Measurements from ENCODE around the gene MEIS3. TPM values are rescaled to one million over a fixed set of nuclear protein-coding genes. Genes with fewer than 3 reads are reported as not detected.

The MEIS3 gene
- total and polyA plus RNA-seq, 9 of the 15 experiments (the other 6 are each of a cell fraction or from before 2014, with no cell fraction given), result 0.06 to 0.80 (median 0.25) TPM; not detected in 1

- Histone ChIP-seq H3K36me3 (ENCODE audit: control insufficient read depth, insufficient read depth, low read length) (no peaks in the 10 kb centered on the region), H2AFZ (ENCODE audit: low read depth, low read length) (peak overlapping the region; percentile 100), H3K4me2 (ENCODE audit: insufficient read depth, low read length) (peak overlapping the region; percentile 97), H3K27me3 (ENCODE audit: control insufficient read depth in 2 of 2, insufficient read depth in 2 of 2, low read length in 2 of 2) (peaks cover 19 to 46% of the 10 kb centered on the region in 2 experiments; a peak in 4 of 5 replicates), H3K9me3 (replicated peaks; ENCODE audit: control insufficient read depth, insufficient read depth, low read depth, low read length) (no peaks in the 10 kb centered on the region), H3K9ac (ENCODE audit: insufficient read depth in 1 of 2, low read depth in 2 of 2, low read length in 2 of 2) (peak overlapping the region in 1 of 2 experiments; percentile 82; a peak in 1 of 4 replicates), H3K4me3 (peak overlapping the region; percentile 5; the same call in 1 of the 2 replicates), H3K27ac (ENCODE audit: extremely low read depth, low read depth, low read length) (no peak overlapping the region), H3K9me1 (ENCODE audit: control insufficient read depth, insufficient read depth, low read length) (peaks cover 5% of the 10 kb centered on the region), H3K4me1 (replicated peaks in 1 of 2; ENCODE audit: control insufficient read depth in 2 of 2, insufficient read depth in 2 of 2, low read length in 2 of 2) (peaks cover 13 to 39% of the 10 kb centered on the region in 2 experiments; a peak in 4 of 5 replicates), H3K79me2 (ENCODE audit: control insufficient read depth, insufficient read depth, low read length) (no peaks in the 10 kb centered on the region), H4K20me1 (replicated peaks; ENCODE audit: control insufficient read depth, insufficient read depth, low read length) (peaks cover 7% of the 10 kb centered on the region; the same call in 1 of the 2 replicates)
- 0% methylated on average over 7 of the region's 22 CpGs for WGBS (ENCODE audit: insufficient coverage, low coverage, missing lambda C conversion rate)
- intact Hi-C loops (cut with micrococcal nuclease) (loop anchor here (10.0 kb wide), 1 partner anchor 159 kb away; the partner anchor contains the start of gene BICRA), in situ Hi-C loops (cut with MboI) (no loop called here)
- DNase-seq (ENCODE audit: extremely low read depth in 1 of 4, low spot score in 3 of 4) (peak; percentile 61 to 76 (median 74)), FAIRE-seq (no peak), ATAC-seq (peak; percentile 12; the same call in 2 of the 3 replicates)
- BruUV-seq (replicated peaks), result no TSS peak
- POLR2A ChIA-PET, result interaction anchor here (0.6 to 0.9 kb wide), 3 partner anchors 8 to 16 kb away, joined by 3 to 6 read pairs (median 3); no protein-coding TSS in a partner anchor
- CTCF ChIA-PET (ENCODE audit: low intra/inter-chr PET ratio), result no interaction called here
- 0 out of 2 replicates have a peak, but pooled peaks have one; percentile 15 for TF ChIP-seq ELF1 (tag; IDR thresholded peaks at IDR 0.05)
- no peak for TF ChIP-seq TCF7 (IDR thresholded peaks at IDR 0.05; ENCODE audit: borderline replicate concordance)
- peak in 1 of 2 experiments; percentile 49; a peak in 2 of 4 replicates for TF ChIP-seq MAZ (CRISPR knock-in tag; conservative IDR thresholded peaks at IDR 0.05 in 1 of 2, IDR thresholded peaks at IDR 0.05 in 1 of 2)
- no peak for TF ChIP-seq ESRRA (IDR thresholded peaks at IDR 0.05; ENCODE audit: borderline replicate concordance, low read depth)
- 0 out of 2 replicates have a peak, but pooled peaks have one; percentile 37 for TF ChIP-seq KLF16 (IDR thresholded peaks at IDR 0.05)
- TF ChIP-seq ZFP30 (CRISPR knock-in tag; IDR thresholded peaks at IDR 0.05; ENCODE audit: borderline replicate concordance), result no peak
- TF ChIP-seq JUNB (CRISPR knock-in tag; conservative IDR thresholded peaks at IDR 0.05), result no peak
- peak; percentile 100 for TF ChIP-seq EGR1 (conservative IDR thresholded peaks at IDR 0.05)
- TF ChIP-seq ZNF316 (IDR thresholded peaks at IDR 0.05), result peak; percentile 33
- peak; percentile 93 for TF ChIP-seq VEZF1 (CRISPR knock-in tag; IDR thresholded peaks at IDR 0.05)
- no peak for TF ChIP-seq REST (IDR thresholded peaks at IDR 0.05; ENCODE audit: borderline replicate concordance)
- TF ChIP-seq REST (CRISPR knock-in tag; IDR thresholded peaks at IDR 0.05; ENCODE audit: low read depth), result 0 out of 2 replicates have a peak, but pooled peaks have one; percentile 45
- TF ChIP-seq NRF1 (conservative IDR thresholded peaks at IDR 0.05 in 1 of 2, IDR thresholded peaks at IDR 0.05 in 1 of 2), result peak; percentile 12 to 13; a peak in 1 of 4 replicates
These were observed 26.6 kb upstream of the MEIS3 start for GRCh38 chr19:47445937-47446402.
